Measurements from ENCODE around the gene PRDM16.

DNA sequence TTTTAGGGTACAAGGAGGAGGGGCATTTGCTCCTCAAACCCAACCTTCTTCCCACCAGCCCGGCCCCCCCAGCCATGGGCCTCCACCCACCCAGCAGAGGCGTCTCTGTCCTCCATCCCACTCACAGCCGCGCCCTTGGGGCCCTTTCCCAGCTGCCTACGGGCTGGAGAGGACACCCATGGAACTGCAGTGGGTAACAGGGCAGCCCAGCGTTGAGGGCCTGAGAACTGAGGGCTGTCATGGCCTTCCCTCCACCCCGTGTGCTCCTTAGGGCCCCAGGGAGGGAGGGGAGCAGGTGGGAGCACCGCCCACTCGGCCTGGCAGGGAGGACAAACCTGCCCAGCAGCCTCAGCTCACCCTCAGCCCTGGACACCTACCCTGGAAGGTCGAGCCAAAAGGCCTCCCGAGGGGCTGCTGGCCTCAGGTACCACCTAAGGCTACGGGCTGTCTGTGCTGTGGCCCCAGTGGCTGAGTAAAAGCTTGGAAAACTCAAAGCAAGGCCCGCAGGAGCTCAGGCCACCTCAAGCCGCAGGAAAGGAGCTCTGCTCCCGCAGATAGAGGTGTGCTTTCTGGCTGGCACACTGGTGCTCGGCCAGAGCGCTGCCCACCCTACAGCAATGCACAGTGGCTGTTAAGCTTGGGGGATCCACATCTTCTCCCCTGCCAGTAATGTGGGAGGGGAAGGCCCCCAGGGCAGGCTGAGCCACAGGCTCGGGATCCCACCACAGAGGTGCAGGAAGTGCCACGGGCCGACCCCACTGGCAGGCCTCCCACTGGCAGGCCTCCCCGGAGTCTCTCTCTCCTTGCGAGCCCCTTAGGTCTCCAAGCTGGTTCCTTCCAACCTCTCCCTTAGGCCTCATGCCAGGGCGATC, 383.2 kb downstream of the PRDM16 start:
- no peak for TF ChIP-seq NFYB (CRISPR knock-in tag; conservative IDR thresholded peaks at IDR 0.05; ENCODE audit: low read depth)
- TF ChIP-seq, protein P1, sequence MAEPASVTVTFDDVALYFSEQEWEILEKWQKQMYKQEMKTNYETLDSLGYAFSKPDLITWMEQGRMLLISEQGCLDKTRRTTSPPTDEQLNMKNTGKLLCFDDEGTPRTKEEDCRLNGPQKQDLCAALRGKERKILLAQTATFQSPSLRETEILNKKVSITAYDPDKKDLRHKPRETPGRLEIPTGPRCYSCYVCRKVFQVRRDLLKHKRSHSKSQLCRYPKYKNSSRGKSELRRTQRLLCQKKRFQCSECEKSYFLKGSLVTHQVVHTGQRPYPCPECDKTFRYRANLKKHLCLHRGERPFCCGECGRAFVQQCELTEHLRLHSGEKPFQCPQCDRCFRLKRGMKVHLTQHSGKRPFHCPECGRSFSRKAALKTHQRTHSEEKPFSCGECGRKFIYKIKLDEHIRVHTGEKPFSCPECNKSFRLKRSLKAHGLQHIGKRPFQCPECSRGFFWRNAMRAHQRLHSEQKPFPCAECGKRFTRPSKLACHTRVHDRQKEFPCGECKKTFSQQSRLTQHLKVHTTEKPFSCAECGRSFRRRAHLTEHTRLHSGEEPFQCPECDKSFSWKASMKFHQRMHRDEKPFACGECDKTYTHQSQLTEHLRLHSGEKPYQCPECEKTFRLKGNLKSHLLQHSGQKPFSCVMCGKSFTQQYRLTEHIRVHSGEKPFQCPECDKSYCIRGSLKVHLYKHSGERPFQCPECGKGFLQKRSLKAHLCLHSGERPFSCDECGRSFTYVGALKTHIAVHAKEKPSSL (CRISPR knock-in tag; conservative IDR thresholded peaks at IDR 0.05): no peak
